ENCODE data around the gene NOS1AP. TPM values are rescaled to one million over a fixed set of nuclear protein-coding genes. Genes with fewer than 3 reads are reported as not detected.

Gene NOS1AP
- total RNA-seq, 2 donors from 2014 or later, result 3.1 to 4.0 TPM

DNA sequence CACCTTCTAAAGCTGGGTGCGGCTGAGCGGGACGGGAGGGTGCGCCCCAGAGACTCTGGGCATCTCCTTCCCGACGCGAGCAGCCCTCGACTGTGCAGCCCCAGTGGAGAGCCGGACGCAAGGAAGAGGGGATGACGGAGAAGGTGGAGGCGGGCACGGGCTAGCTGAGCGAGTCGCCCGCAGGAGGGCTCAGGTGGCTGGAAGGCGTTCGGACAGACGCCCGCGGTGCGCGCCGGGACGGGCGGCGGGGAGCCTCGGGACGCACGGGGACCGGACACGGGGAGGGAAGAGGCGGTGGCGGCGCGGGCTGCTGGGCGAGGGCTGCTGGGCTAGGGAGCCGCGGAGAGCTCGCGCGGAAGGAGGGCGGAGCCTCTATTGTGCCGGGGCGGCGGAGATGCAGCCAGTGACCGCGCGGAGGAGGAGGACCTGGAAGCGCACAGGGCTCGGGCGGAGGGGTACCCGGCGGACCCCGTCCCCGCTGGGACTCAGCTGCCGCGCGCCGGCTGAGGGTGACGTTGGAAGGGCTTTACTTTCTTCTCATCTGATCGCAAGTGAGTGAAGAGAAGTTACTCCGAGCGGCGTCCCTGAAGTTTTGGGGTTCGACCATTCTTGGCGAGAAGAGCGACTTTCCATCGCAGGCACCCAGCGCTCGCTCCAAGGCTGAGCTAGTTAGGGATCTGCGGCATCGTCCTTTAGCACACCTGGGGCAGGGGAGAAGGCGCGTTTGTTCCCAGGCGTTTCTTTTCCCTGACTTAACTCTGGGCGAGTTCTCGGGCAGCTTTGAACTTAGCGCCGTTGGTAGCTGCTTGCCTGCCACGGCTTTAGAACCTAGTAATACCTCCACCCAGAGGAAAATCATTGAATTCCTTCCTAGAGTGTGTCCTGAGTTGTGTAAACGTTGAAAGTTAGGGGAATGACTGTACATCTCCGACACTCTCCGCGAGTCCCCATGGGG lies 45.7 kb upstream of the NOS1AP start, which contains the start of gene OLFML2B:
TSS of gene OLFML2B (minus strand) at position 323 of the 955 bp plus-strand sequence. CDS start 439 bp downstream, outside the sequence.
- no peaks in the 10 kb centered on the region for H3K27me3 ChIP-seq
- peak; percentile 70 for ATAC-seq
- H3K9me3 ChIP-seq, result no peaks in the 10 kb centered on the region
- intact Hi-C loops (cut with DNase I), result no loop called here
- DNase-seq, result peak; percentile 45 to 63 (median 52)
- H3K4me1 ChIP-seq, result peaks cover 22% of the 10 kb centered on the region
- WGBS, 2 donors, result 0 to 1% methylated on average over 24 to 76 of the region's 85 CpGs
- H3K27ac ChIP-seq, result no peak within 1 kb of the TSS
- TF ChIP-seq, protein P1, sequence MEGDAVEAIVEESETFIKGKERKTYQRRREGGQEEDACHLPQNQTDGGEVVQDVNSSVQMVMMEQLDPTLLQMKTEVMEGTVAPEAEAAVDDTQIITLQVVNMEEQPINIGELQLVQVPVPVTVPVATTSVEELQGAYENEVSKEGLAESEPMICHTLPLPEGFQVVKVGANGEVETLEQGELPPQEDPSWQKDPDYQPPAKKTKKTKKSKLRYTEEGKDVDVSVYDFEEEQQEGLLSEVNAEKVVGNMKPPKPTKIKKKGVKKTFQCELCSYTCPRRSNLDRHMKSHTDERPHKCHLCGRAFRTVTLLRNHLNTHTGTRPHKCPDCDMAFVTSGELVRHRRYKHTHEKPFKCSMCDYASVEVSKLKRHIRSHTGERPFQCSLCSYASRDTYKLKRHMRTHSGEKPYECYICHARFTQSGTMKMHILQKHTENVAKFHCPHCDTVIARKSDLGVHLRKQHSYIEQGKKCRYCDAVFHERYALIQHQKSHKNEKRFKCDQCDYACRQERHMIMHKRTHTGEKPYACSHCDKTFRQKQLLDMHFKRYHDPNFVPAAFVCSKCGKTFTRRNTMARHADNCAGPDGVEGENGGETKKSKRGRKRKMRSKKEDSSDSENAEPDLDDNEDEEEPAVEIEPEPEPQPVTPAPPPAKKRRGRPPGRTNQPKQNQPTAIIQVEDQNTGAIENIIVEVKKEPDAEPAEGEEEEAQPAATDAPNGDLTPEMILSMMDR (IDR thresholded peaks at IDR 0.05), result peak in 2 of 7 experiments; percentile 5 to 23
- TF ChIP-seq POLR2A (IDR thresholded peaks at IDR 0.05), result peak in 1 of 3 donors; percentile 38
- H3K4me3 ChIP-seq, result peak within 1 kb of the TSS in 1 of 2 donors; percentile 37
- no peaks in the 10 kb centered on the region for H3K36me3 ChIP-seq (replicated peaks in 1 of 2; ENCODE audit: insufficient read depth in 1 of 2, low read depth in 2 of 2)

DNA sequence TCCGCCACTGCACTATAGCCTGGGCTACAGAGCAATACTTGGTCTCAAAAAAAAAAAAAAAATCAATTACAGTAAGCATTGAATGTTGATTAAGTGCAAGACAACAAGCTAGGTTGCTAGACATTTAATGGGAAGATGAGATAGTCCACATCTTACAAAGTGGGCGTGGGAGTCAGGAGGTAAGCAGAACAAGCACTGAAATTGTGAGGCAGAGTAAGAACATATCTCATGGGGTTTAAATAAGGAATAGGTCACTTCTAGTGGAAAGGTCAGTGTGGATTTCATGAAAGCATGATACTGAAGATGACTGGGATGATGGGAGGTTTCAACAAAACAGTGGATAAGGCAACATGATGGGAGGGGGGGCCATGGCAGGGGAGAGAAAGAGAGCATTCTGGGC lies 44.0 kb upstream of the NOS1AP start:
- intact Hi-C loops (cut with DNase I), result no loop called here
- ATAC-seq (no peak), DNase-seq (no peak)
- H3K4me3 ChIP-seq, result no peak overlapping the region
- 65 to 86% methylated on average over 2 of the region's 2 CpGs for WGBS, 2 donors
- H3K27ac ChIP-seq, result no peak overlapping the region
- H3K4me1 ChIP-seq, result peaks cover 17% of the 10 kb centered on the region
- no peaks in the 10 kb centered on the region for H3K27me3 ChIP-seq
- TF ChIP-seq, protein P1 (IDR thresholded peaks at IDR 0.05), result no peak
- no peak for TF ChIP-seq POLR2A (IDR thresholded peaks at IDR 0.05)
- no peaks in the 10 kb centered on the region for H3K9me3 ChIP-seq
- H3K36me3 ChIP-seq (replicated peaks in 1 of 2; ENCODE audit: insufficient read depth in 1 of 2, low read depth in 2 of 2), result no peaks in the 10 kb centered on the region

DNA sequence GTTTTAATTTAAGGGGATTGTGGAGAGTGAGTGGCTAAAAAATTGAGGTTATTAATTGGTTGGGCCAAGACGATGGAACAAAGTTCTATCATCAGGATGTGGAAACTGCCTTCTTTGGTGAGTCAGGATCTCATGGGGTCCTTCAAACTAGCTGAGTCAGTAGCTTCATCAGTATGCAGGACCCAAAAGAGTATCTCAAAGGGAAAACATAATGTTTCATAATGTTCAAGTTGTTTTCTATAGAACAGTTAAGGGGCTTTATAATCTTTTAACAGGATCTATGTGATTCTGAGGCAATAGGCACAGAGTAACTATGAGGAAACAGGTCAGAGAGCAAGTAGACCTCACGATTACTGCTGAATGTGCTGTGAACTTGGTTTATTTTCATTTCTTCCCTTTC lies 42.6 kb upstream of the NOS1AP start:
- ATAC-seq (no peak), DNase-seq (peak in 1 of 4 donors; percentile 25)
- no peaks in the 10 kb centered on the region for H3K9me3 ChIP-seq
- no peak overlapping the region for H3K27ac ChIP-seq
- no peaks in the 10 kb centered on the region for H3K36me3 ChIP-seq (replicated peaks in 1 of 2; ENCODE audit: insufficient read depth in 1 of 2, low read depth in 2 of 2)
- intact Hi-C loops (cut with DNase I), result no loop called here
- peaks cover 17% of the 10 kb centered on the region for H3K4me1 ChIP-seq
- no peak overlapping the region for H3K4me3 ChIP-seq
- WGBS, 2 donors, result 63 to 70% methylated on average over 2 of the region's 2 CpGs
- no peaks in the 10 kb centered on the region for H3K27me3 ChIP-seq
- no peak for TF ChIP-seq POLR2A (IDR thresholded peaks at IDR 0.05)
- TF ChIP-seq, protein P1 (IDR thresholded peaks at IDR 0.05), result no peak

DNA sequence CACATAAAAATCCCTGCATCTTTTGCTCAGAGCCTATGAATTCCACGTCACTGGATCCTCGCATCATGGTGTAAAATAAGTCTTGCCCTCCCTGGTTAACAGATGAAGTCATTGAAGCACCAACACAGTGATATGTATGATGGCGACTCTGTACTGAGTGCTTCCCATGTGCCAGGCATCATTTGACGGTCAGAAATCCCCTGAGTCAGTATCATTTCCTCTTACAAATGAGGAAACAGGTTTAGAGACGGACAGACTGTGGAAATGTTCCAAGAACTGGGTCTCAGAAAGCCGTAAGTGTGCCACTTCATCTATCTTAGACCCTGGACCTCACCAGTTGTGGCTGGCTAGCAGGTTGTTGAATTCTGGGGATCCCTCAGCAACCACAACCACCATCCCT lies 40.8 kb upstream of the NOS1AP start:
- no peak overlapping the region for H3K27ac ChIP-seq
- H3K9me3 ChIP-seq, result no peaks in the 10 kb centered on the region
- no peak overlapping the region for H3K4me3 ChIP-seq
- no peaks in the 10 kb centered on the region for H3K36me3 ChIP-seq (replicated peaks in 1 of 2; ENCODE audit: insufficient read depth in 1 of 2, low read depth in 2 of 2)
- WGBS, 2 donors, result 53 to 62% methylated on average over 6 of the region's 6 CpGs
- intact Hi-C loops (cut with DNase I), result no loop called here
- peak; percentile 26 for ATAC-seq
- H3K27me3 ChIP-seq, result no peaks in the 10 kb centered on the region
- TF ChIP-seq, protein P1 (IDR thresholded peaks at IDR 0.05), result no peak
- no peak for TF ChIP-seq POLR2A (IDR thresholded peaks at IDR 0.05)
- peak in 1 of 4 donors; percentile 47 for DNase-seq
- H3K4me1 ChIP-seq, result peaks cover 10% of the 10 kb centered on the region

Measured in body of pancreas (tissue), 4 donors.